HAP-1 (cell line): ENCODE data around the gene FOXJ1.

Experiments used
- DNase-seq, 2 experiments: peaks; one replicate each; pipeline ENCODE4 v3.0.0-alpha.2; 2016 to 2020; ENCODE audit warnings: low spot score in 2 of 2
- H3K27me3 ChIP-seq: fragments of 250-450 bp; sonication (Bioruptor Pico); 2 replicates; pipeline ENCODE4 v1.5.1; 2020; ENCODE audit warnings: low read depth, mild to moderate bottlenecking, moderate library complexity
- H3K36me3 ChIP-seq: fragments of 250-450 bp; sonication (Bioruptor Pico); replicated peaks from 2 replicates; pipeline ENCODE4 v1.5.1; 2020; ENCODE audit warnings: mild to moderate bottlenecking
- H3K4me1 ChIP-seq: fragments of 250-450 bp; sonication (Bioruptor Pico); 2 replicates; pipeline ENCODE4 v1.5.1; 2020; ENCODE audit warnings: mild to moderate bottlenecking
- H3K4me3 ChIP-seq: fragments of 250-450 bp; sonication (Bioruptor Pico); 2 replicates; pipeline ENCODE4 v1.5.1; 2020; ENCODE audit warnings: mild to moderate bottlenecking, moderate library complexity
- H3K9me3 ChIP-seq: fragments of 250-450 bp; sonication (Bioruptor Pico); 2 replicates; pipeline ENCODE4 v1.5.1; 2020; ENCODE audit warnings: mild to moderate bottlenecking, moderate library complexity
- in situ Hi-C: fragments of 300-500 bp; cut with MboI; formaldehyde crosslinking; loops from 3 replicates; pipeline ENCODE4 v1.14.3; 2020; ENCODE audit warnings: low sequenced_read_pairs, inconsistent platforms, mixed read lengths

FOXJ1 gene

DNA sequence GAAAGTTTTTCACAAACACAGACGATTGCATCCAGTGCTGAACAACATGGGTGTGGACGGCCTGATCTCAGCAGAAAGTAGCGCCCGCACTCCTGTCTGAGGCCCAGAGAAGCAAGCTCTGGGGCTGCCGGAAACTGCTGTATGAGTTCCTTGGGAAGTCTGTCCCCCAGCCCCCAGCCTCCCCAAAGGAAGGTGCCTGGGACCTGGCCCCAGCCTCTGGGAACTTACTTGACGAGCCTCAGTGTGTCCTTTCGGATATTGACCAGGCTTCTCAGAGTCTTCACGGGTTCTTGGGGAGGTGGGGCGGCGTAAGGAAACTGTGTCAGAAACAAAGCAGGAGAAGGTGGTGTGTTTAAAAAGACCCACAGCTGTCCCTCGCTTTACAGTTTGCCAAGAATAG, 32.4 kb upstream of the FOXJ1 start:
- H3K4me3 ChIP-seq, result no peak overlapping the region
- no peaks in the 10 kb centered on the region; the same call in 1 of the 2 replicates for H3K4me1 ChIP-seq
- in situ Hi-C loops, result no loop called here
- no peak for DNase-seq
- no peaks in the 10 kb centered on the region for H3K27me3 ChIP-seq
- no peaks in the 10 kb centered on the region for H3K9me3 ChIP-seq
- no peaks in the 10 kb centered on the region for H3K36me3 ChIP-seq

DNA sequence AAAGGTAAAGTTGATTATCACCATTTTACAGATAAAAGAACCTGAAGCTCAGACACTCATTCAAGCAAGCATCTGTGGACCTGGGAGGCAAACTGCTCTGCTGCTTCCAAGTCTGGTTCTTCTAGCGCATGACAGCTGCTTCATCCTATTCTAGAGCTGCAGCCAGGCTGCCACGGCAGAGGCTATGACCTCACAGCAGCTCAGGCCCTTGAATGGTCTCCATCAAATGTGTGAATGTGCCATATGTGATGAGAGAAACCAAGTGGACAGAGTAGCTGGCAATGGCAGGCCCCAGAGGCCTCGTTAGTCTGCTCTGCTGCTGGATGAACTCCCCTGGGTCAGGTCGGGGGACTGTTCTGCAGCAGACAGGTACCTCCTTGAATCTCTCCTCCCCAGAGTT, 30.7 kb upstream of the FOXJ1 start:
- Histone ChIP-seq H3K9me3 (no peaks in the 10 kb centered on the region), H3K4me1 (no peaks in the 10 kb centered on the region; the same call in 1 of the 2 replicates), H3K27me3 (no peaks in the 10 kb centered on the region), H3K4me3 (no peak overlapping the region), H3K36me3 (no peaks in the 10 kb centered on the region)
- in situ Hi-C loops, result no loop called here
- no peak for DNase-seq

GRCh38 chr17:76170114-76170513, 29.1 kb upstream of the FOXJ1 start:
- in situ Hi-C loops, result no loop called here
- Histone ChIP-seq H3K4me3 (no peak overlapping the region), H3K4me1 (no peaks in the 10 kb centered on the region; the same call in 1 of the 2 replicates), H3K27me3 (no peaks in the 10 kb centered on the region), H3K9me3 (no peaks in the 10 kb centered on the region), H3K36me3 (no peaks in the 10 kb centered on the region)
- no peak for DNase-seq

- Histone ChIP-seq H3K9me3 (no peaks in the 10 kb centered on the region), H3K4me1 (no peaks in the 10 kb centered on the region), H3K4me3 (no peak overlapping the region), H3K36me3 (no peaks in the 10 kb centered on the region), H3K27me3 (no peaks in the 10 kb centered on the region)
- no peak for DNase-seq
- in situ Hi-C loops, result no loop called here
Measured at GRCh38 chr17:76166906-76167305, 25.9 kb upstream of the FOXJ1 start.

- in situ Hi-C loops, result no loop called here
- Histone ChIP-seq H3K4me1 (no peaks in the 10 kb centered on the region), H3K9me3 (no peaks in the 10 kb centered on the region), H3K27me3 (no peaks in the 10 kb centered on the region), H3K4me3 (no peak overlapping the region), H3K36me3 (peaks cover 3% of the 10 kb centered on the region; the same call in 1 of the 2 replicates)
- no peak for DNase-seq
Measured at GRCh38 chr17:76166168-76166567, 25.1 kb upstream of the FOXJ1 start.

GRCh38 chr17:76164331-76164730, 23.3 kb upstream of the FOXJ1 start:
- in situ Hi-C loops, result no loop called here
- H3K9me3 ChIP-seq, result no peaks in the 10 kb centered on the region
- no peaks in the 10 kb centered on the region for H3K27me3 ChIP-seq
- DNase-seq, result no peak
- H3K4me3 ChIP-seq, result no peak overlapping the region
- peaks cover 6% of the 10 kb centered on the region; the same call in 1 of the 2 replicates for H3K36me3 ChIP-seq
- H3K4me1 ChIP-seq, result no peaks in the 10 kb centered on the region

DNA sequence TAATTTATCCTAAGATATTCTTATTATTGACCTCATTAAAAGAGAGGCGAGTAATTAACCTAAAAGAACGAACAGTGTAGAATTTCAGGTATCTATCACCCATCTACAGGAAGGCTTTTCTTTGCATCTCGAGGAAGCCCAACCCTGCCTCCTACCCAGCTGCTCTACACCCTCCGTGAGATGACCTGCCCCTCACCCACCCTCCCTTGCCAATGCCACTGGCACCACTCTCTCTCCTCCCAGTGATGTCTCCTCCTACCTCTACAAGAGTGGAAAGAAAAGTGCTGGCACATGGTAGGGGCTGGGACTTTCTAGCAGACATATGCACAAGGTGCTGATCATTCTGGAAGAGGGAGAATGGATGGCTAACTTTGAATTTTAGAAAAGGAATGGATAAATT, 22.9 kb upstream of the FOXJ1 start:
- H3K4me3 ChIP-seq, result no peak overlapping the region
- no peaks in the 10 kb centered on the region for H3K27me3 ChIP-seq
- in situ Hi-C loops, result no loop called here
- no peaks in the 10 kb centered on the region for H3K4me1 ChIP-seq
- H3K9me3 ChIP-seq, result no peaks in the 10 kb centered on the region
- H3K36me3 ChIP-seq, result peaks cover 6% of the 10 kb centered on the region
- no peak for DNase-seq

DNA sequence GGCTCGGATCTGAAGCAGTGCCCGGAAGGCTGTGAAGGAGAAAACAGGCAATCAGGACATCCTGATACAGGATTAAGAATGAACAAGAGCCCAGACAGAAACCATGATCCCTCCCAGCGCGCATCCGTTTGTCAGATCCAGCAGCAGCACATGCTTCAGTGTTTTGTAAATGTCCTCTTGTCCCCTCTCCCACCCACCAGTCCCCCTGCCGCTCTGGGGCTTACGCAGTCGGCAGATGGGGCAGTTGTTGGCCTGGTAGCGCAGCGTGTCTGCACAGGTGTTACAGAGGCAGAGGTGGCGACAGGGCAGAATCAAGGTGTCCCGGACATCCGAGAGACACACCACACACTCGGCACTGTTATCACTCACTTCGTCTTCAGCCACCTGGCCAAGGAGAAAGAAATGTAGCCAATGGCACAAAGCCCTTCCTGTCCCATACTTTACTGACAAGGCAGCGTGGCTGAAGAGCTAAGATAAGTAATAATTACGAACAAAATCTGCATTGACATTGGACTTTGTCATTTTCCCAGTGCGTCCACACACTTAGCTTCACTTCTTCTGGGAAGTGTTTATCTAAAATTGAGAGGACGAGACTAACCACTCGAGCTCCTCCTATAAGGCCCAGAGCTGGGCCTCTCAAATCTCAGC, 20.7 kb upstream of the FOXJ1 start:
- in situ Hi-C loops, result no loop called here
- no peaks in the 10 kb centered on the region for H3K27me3 ChIP-seq

DNA sequence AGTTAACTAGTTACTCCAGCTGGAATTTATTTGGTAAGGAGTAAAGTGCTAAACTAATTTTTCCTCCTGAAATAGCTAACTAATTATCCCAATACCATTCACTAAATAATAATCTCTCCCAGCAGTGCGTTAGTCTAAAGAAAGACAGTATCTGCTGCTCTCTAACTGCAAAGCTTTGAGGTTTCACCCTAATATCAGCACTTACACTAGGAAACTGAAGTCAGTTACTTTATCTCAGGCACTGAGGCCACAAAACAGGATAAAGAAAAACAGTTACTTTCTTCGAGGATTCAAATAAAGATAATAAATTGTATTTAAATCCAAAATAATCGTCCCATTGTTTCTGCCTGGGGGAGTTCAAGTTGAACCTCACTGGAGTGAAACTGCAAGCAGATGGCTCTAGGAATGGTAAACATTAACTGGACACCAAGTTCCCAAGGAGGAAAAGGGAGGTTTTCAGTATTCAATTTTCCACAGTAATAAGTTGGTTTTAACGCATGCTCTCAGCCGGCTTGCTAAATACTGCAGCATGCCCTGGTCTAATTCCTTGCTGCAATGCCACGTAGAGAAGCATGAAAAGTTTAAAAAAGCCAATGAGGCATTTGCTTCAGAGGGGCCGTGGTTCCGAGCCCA, 20.0 kb upstream of the FOXJ1 start:
- H3K36me3 ChIP-seq, result peaks cover 16% of the 10 kb centered on the region
- in situ Hi-C loops, result no loop called here
- DNase-seq, result no peak
- no peaks in the 10 kb centered on the region for H3K4me1 ChIP-seq
- no peak overlapping the region for H3K4me3 ChIP-seq
- no peaks in the 10 kb centered on the region for H3K9me3 ChIP-seq
- H3K27me3 ChIP-seq, result no peaks in the 10 kb centered on the region

More for the DNA sequence above, 20.7 kb upstream of the FOXJ1 start:
- H3K4me3 ChIP-seq, result no peak overlapping the region
- no peak for DNase-seq
- peaks cover 16% of the 10 kb centered on the region for H3K36me3 ChIP-seq
- H3K9me3 ChIP-seq, result no peaks in the 10 kb centered on the region
- no peaks in the 10 kb centered on the region for H3K4me1 ChIP-seq

- in situ Hi-C loops, result no loop called here
- Histone ChIP-seq H3K27me3 (no peaks in the 10 kb centered on the region), H3K9me3 (no peaks in the 10 kb centered on the region), H3K4me1 (no peaks in the 10 kb centered on the region), H3K36me3 (peaks cover 16% of the 10 kb centered on the region), H3K4me3 (no peak overlapping the region)
- DNase-seq, result no peak
Measured at GRCh38 chr17:76159157-76159556, 18.1 kb upstream of the FOXJ1 start.

DNA sequence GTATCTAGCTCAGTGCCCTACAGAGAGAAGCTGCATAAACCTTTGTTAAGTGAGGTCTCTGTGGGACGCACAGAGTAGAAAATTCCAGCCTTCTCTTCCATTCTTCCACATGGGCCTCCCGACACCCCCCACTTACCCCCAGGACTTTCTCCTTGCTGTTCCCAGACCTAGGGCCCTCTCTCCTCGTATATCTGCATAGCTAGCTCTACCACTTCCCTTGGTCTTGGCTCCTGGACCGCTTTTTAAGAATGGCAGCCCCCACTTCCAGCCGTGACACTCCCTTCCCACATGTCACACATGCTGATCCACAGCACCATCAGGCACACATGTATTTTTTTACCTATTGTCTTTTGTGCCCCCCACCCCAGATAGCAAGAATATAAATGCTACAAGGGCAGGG, 16.7 kb upstream of the FOXJ1 start:
- no peaks in the 10 kb centered on the region for H3K9me3 ChIP-seq

DNA sequence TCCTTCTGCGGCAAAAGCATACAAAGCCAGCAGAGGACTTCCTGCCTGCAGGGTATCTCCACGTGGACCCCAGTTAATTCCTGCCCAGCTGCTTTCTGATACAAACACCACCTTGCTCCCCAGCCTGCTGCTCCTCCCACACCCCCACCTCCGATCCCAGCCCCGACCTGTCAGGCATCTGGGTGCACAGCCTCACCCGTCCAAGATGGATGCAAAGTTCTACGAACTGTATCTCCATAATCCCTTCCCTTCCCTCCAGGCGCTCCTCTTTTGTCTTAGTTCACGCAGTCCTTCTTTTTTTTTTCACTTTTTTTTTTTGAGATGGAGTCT, 15.6 kb upstream of the FOXJ1 start:
- Histone ChIP-seq H3K9me3 (no peaks in the 10 kb centered on the region), H3K36me3 (peaks cover 18% of the 10 kb centered on the region), H3K27me3 (no peaks in the 10 kb centered on the region), H3K4me1 (no peaks in the 10 kb centered on the region), H3K4me3 (no peak overlapping the region)
- no peak for DNase-seq
- in situ Hi-C loops, result no loop called here

More for the DNA sequence above, 16.7 kb upstream of the FOXJ1 start:
- Histone ChIP-seq H3K4me1 (no peaks in the 10 kb centered on the region), H3K4me3 (no peak overlapping the region), H3K36me3 (peaks cover 16% of the 10 kb centered on the region), H3K27me3 (no peaks in the 10 kb centered on the region)
- in situ Hi-C loops, result no loop called here
- DNase-seq, result no peak

DNA sequence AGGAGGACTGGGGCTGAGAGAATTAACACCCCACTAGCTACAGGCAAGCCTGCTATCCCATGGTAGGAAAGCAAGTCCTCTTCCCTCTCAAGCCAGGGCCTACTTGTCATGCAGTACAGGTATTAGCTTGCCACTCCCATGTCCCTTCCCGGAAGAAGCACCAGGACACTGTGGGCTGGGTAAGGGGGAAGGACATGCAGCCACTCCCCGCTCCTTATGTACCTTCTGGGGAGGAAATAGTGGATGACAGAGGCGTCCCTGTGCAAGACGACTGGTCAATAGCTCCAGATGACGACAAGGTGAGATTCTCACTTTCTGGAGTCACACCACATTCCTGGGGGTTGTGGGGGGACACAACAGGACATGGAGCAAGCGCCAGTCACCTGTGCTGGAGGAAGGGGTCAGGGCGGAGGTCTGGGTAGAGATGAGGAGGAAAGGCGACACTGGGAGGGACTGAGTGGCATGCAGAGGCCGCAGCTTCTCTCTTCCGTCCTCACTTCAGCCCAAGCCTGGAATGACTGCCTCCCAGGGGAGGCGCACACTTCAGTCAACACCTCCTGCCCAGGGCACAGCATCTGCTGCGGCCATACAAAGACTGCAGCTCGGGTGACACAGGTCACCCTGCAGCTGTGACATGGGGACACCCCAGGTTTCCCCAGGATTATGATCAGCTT, 15.1 kb upstream of the FOXJ1 start:
- H3K36me3 ChIP-seq, result peaks cover 19% of the 10 kb centered on the region
- in situ Hi-C loops, result no loop called here
- H3K27me3 ChIP-seq, result no peaks in the 10 kb centered on the region
- DNase-seq, result no peak
- H3K9me3 ChIP-seq, result no peaks in the 10 kb centered on the region
- H3K4me1 ChIP-seq, result no peaks in the 10 kb centered on the region
- no peak overlapping the region for H3K4me3 ChIP-seq
